ENCODE measurements around the gene KCTD19.

The KCTD19 gene

DNA sequence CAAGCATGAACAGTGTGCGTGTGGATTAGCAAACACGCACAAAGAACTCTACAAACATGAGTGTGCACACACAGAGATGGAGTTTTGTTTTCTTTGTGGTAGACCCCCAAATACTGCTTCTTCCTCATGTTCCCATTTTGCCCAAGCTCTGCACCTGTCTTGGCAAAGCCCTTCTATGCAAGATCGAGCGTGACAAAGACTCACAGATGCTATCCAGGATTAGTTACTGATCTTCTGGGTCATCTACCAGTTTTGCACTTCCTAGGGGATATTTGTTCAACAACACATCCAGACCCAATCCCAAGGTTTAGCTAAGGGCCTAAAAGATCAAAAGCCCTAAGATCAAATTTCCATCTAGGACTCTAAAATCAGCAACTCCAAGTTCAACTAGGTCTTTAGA, 16.1 kb upstream of the KCTD19 start:
- TF ChIP-seq, protein P1, sequence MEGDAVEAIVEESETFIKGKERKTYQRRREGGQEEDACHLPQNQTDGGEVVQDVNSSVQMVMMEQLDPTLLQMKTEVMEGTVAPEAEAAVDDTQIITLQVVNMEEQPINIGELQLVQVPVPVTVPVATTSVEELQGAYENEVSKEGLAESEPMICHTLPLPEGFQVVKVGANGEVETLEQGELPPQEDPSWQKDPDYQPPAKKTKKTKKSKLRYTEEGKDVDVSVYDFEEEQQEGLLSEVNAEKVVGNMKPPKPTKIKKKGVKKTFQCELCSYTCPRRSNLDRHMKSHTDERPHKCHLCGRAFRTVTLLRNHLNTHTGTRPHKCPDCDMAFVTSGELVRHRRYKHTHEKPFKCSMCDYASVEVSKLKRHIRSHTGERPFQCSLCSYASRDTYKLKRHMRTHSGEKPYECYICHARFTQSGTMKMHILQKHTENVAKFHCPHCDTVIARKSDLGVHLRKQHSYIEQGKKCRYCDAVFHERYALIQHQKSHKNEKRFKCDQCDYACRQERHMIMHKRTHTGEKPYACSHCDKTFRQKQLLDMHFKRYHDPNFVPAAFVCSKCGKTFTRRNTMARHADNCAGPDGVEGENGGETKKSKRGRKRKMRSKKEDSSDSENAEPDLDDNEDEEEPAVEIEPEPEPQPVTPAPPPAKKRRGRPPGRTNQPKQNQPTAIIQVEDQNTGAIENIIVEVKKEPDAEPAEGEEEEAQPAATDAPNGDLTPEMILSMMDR (IDR thresholded peaks at IDR 0.05; ENCODE audit: low read depth, low read length), result no peak

DNA sequence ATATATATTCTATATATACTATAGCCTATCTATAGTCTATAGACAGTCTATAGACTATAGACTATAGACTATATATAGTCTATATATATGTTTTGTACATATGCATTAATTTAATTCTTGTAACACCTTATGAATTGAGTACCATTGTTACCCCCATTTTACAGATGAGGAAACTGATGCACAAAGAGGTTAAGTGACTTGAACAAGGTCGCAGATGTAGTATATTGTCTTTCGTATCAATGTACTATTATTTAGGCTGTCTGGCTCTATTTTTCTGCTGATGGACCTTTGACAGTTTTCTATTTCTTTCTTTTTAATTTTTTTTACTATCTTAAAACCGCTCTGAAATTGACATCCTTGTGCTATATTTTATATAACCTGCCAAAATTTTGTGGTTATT, 14.7 kb upstream of the KCTD19 start:
- TF ChIP-seq, protein P1 (IDR thresholded peaks at IDR 0.05; ENCODE audit: low read depth, low read length), result no peak
- no peak overlapping the region for H3K4me3 ChIP-seq (replicated peaks in 1 of 2; ENCODE audit: low read depth in 2 of 2, low read length in 2 of 2)
- no peak for DNase-seq (ENCODE audit: low read depth in 2 of 2)

More for the DNA sequence above, 16.1 kb upstream of the KCTD19 start:
- H3K4me3 ChIP-seq (replicated peaks in 1 of 2; ENCODE audit: low read depth in 2 of 2, low read length in 2 of 2), result no peak overlapping the region
- no peak for DNase-seq (ENCODE audit: low read depth in 2 of 2)

DNA sequence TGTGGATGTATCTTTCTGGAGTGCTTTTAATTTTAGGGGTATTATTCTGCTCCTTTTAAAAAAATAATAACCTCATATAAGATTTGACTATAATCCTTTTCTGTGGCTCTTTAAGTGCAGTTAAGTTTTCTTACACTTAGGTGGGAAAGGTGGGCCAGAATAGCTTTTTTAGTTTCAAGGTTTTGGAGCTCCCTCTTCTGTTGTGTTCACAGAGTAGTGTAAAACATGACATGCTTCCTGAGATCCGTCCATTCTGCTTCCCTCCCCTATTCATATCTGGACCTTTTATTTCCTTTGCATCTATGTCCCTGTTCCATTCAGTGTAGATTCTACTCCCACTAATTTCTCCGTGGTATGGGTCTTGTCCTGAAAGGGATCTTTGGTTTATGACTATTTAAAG, 12.9 kb upstream of the KCTD19 start:
- TF ChIP-seq, protein P1 (IDR thresholded peaks at IDR 0.05; ENCODE audit: low read depth, low read length), result peak; percentile 27
- peak; percentile 56 to 57 for DNase-seq (ENCODE audit: low read depth in 2 of 2)
- H3K4me3 ChIP-seq (replicated peaks in 1 of 2; ENCODE audit: low read depth in 2 of 2, low read length in 2 of 2), result no peak overlapping the region

DNA sequence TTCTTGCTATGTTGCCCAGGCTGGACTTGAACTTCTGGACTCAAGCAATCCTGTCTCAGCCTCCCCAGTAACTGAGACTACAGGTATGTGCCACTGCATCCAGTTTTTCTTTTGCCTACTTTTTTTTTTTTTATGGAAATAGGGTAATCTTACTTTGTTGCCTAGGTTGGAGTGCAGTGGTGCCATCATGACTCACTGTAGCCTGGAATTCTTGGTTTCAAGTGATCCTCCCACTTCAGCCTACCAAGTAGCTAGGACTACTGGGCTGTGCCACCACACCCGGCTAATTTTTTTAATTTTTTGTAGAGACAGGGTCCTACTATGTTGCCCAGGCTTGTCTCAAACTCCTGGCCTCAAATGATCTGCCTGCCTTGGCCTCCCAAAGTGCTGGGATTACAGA, 10.1 kb upstream of the KCTD19 start:
- DNase-seq (ENCODE audit: low read depth in 2 of 2), result peak in 1 of 2 donors; percentile 9
- H3K4me3 ChIP-seq (replicated peaks in 1 of 2; ENCODE audit: low read depth in 2 of 2, low read length in 2 of 2), result no peak overlapping the region
- TF ChIP-seq, protein P1 (IDR thresholded peaks at IDR 0.05; ENCODE audit: low read depth, low read length), result no peak

DNA sequence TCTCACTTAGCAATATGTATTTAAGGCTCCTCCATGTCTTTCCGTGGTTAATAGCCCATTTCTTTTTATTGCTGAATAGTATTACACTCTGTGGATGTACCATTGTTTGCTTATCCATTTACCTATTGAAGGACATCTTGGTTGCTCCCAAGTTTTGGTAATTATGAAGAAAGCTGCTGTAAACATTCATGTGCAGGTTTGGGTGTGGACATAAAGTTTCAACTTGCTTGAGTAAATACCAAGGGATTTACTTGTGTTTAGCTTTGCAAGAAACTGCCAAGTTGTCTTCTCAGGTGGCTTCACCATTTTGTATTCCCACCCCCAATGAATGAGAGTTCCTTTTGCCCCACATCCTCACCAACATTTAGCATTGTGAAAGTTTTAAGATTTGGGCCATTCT, 9.6 kb upstream of the KCTD19 start:
- TF ChIP-seq, protein P1 (IDR thresholded peaks at IDR 0.05; ENCODE audit: low read depth, low read length), result no peak
- no peak for DNase-seq (ENCODE audit: low read depth in 2 of 2)
- H3K4me3 ChIP-seq (replicated peaks in 1 of 2; ENCODE audit: low read depth in 2 of 2, low read length in 2 of 2), result no peak overlapping the region

DNA sequence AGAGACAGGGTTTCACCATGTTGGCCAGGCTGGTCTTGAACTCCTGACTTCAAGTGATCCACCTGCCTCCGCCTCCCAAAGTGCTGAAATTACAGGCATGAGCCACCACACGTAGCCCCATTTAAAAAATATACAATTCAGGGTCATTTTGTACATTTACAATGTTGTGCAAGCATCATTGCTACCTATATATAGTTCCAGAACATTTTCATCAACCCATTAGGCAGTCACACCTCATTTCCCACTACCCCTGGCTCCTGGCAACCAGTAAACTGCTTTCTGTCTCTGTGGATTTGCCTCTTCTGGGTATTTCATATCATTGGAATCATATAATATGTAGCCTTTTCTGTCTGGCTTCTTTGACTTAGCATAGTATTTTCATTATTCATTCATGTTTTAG, 6.8 kb upstream of the KCTD19 start:
- H3K4me3 ChIP-seq (replicated peaks in 1 of 2; ENCODE audit: low read depth in 2 of 2, low read length in 2 of 2), result no peak overlapping the region
- DNase-seq (ENCODE audit: low read depth in 2 of 2), result no peak
- TF ChIP-seq, protein P1 (IDR thresholded peaks at IDR 0.05; ENCODE audit: low read depth, low read length), result no peak

DNA sequence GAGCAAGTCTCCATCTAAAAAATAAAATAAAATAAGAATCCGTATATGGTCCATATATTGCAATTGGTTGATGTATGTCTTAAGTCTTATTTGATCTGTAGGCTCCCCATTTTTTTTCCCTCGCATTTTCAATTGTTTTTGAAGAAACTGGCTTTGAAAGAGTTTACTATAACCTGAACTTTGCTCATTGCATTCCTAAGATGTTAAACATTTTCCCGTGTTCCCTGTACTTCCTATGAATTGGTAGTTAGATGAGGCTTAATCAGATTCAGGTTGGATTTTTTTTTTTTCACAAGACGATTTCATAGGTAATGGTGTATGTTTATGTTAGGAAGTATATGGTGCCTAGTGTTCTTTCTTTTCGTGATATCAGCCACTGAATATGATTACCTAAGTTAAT, 3.4 kb upstream of the KCTD19 start:
- TF ChIP-seq, protein P1 (IDR thresholded peaks at IDR 0.05; ENCODE audit: low read depth, low read length), result no peak
- no peak overlapping the region for H3K4me3 ChIP-seq (replicated peaks in 1 of 2; ENCODE audit: low read depth in 2 of 2, low read length in 2 of 2)
- DNase-seq (ENCODE audit: low read depth in 2 of 2), result no peak
